Left renal cortex interstitium (tissue), 4 donors: ENCODE results near the gene RPS6KA2. TPM values are rescaled to one million over a fixed set of nuclear protein-coding genes. Genes with fewer than 3 reads are reported as not detected.

Experiments used
- DNase-seq, 4 donors: peaks; one replicate each; pipeline ENCODE4 v3.0.0-alpha.2; 2013; ENCODE audit warnings: low read depth in 4 of 4, low spot score in 2 of 4, missing footprints in 1 of 4
- polyA plus RNA-seq, 4 donors: library from polyadenylated mRNA; unstranded; fragments of 120-200 nt; gene quantifications; one replicate each; pipeline ENCODE4 v1.2.1, GENCODE V29; 2013; ENCODE audit not compliant: insufficient read length in 4 of 4

The RPS6KA2 gene
- polyA plus RNA-seq, 4 donors = 25.2 to 30.5 (median 29.9) TPM

DNA sequence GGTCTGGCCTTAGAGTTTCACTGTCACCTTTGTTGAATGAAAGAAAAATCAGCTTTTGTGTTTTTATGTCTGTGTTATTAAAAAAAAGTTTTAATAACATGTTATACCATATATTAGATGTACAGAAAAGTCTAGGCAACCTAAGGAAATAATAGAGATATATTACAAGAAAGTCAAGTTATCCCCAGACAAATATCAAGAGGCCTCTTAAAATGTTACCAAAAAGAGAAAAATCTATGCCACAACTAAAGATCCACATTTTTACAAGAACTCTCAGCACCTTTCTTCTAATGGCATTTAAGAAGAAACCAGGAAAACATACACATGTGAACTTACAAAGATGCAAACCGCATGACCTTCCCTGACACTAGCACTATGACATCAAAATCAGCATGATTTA is 67.4 kb downstream of the RPS6KA2 start:
- no peak for DNase-seq

DNA sequence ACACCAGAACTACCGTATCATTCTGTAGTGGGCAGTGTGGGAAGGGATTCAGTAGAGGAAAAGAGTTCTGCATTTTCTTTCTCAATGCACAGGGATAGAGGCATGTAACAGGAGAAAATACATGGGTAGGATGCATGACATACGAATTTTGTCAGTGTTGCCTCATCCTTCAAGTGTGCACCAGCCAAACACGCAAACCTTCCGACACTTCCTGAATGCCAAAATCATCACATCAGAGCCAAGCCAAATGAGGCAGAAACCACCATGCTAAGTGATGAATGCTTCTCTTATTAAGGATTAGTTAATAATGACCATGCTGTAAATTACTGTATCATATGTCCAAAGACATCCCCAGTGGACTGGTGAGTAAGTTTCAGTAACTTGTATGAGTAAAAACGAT is 67.8 kb downstream of the RPS6KA2 start:
- DNase-seq = no peak

DNA sequence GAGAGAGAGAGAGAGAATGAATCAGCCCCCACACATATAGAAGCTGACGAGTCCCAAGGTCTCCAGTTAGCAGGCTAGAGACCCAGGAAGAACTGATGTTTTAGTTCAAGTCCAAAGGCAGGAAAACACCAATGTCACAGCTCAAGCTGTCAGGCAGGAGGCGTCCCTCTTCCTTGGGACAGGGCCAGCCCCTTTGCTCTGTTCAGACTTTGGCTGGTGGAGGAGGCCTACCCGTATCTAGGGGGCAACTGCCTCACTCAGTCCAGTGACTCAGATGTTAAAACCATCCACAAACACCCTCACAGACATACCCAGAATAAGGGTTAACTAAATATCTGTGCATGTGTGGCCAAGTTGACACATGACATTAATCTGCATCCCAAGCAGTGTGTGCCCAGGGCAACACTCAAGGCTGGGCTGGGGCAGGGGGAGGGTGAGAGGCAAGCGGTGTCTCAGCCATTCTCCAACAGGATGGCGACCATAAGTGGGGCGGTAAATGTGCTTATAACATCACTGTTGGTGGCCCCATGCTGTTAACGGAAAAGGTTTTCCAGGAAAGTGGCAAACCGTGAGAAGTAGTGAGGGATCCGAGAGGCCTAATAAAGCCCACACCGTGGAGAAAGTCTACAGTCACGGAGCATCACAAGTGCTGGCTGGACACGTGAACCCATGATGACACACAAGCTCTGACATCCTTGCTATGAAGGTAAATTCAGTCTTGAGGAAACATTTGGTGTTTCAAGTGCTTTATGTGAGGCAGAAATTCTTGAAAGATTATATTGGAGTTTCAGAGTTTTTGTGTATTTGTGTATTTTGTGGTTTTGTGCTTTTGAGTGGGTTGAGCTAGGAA is 68.7 kb downstream of the RPS6KA2 start:
- DNase-seq = no peak

DNA sequence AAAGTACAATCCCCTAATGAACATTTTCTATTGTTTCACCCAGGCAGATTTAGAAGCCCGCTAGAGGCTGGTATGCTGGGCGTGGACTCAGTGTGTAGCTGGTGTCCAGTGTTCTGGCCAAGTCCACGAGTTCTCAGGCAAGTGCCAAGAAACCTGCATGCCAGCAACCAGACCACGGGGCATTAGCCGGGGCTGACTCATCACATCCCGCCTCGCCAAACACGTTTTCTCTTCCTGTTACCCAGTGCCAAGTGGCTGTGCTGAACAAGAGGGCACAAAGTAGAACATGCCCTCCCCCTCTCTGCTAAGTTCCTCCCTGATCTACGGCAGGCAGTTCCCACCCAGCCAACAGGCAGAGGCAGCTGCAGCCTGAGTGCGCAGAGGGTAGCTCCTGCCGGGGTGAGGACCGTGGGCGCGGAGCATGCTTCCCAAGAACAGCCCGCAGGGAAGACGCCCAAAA is 70.2 kb downstream of the RPS6KA2 start:
- no peak for DNase-seq

DNA sequence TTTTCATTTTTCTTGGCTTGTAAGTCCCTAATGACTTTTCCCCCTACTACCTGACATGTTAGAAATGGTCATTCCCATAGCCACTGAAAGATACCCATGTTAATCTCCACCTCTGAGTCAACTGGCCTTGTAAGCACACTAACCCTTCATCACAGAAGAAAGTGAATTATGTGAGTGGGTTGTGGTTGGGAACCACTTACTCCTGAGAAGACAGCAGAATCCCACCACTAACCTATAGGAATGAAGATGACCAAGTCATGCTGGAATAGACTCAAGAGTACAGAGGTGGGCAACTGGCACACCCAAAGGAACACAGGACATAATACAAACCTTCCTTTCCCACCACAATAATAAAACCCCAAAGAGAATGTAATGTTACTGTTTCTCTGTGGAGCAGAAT is 70.7 kb downstream of the RPS6KA2 start:
- DNase-seq = no peak

DNA sequence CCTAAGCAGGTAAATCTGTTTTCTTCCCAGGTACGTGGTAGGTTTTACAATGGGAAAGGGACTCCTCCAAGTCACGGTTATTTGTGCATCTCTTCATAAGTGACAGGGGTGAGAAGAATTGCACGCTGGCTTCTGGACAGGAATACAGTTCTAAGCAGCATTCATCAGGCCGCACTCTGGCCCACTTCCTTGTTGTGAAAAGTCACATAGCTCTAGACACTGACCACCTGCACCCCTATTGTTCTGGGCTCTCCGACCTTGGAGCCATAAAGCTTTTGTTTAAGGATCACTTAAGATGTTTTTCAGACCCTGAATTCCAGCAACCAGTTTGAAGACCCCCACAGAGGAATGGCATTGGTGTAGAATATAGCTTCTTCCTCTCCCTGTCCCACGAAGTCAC is 72.0 kb downstream of the RPS6KA2 start:
- no peak for DNase-seq

DNA sequence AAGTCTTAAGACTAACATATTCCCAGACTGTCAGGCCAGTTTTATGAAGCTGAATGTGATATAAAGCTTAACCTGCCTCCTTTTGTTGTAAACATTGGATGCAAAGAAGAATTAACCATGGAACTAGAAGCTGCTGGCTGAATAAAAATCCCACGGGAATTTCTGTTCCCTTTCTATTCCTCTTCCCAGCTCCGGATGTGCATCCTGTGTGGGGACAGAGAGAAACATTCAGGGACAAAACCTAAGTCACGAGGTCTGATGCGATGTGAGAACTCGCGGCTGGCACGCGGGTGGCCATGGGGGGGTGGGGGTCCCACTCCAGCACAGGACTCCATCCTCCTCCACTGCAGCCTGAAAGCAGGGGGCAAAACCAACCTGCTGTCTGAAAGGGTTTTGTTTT is 72.7 kb downstream of the RPS6KA2 start:
- no peak for DNase-seq

DNA sequence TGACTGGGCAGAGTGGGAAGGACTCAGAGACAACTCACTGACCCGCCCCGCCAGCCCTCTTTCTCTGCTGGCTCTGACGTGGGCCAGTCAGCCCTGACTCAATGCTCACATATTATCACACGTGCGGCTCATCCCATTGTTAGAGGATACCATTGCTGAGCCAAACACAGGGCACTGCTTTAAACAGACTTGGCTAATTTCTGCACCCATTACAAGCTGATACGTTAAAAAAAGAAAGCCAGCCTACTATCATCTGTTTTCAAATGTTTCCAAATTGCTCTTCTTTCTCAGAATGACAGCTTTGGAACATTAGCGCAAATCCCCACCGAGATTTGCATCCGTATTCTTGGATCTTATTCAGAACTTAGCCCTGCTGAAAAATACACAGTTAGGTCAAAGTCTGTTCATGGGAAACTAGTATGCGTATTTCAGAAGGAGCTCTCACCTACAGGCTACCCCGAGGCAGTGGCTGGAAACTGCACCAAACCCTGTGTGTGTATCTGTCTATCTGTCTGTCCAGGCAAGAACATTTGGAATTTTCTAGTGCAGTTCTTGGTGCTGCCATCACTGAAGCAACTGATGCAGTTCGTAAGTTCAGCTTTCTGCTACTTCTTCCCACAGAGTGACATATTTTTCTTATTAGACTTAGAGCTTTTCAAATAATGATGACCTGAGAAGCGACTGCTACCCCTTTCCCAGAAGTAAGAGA is 73.3 kb downstream of the RPS6KA2 start:
- no peak for DNase-seq

DNA sequence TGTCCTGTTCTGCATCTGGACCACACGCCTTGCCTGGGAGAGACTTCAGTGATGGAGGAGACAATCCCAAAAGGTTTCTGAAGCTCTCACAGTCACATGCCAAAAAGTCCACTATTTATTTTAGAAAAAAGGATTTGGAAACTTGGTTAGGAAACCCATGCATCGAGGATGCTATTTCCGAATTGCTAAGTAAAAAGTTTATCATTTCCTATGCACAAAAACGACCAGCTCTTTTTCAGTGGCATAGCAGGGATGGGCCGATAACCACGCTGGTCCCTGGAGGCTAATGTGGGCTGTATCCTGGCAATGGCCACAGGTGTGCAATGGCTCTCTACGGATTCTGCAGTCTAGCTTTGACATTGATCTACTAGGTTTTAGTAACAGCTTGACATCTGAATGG is 74.5 kb downstream of the RPS6KA2 start:
- no peak for DNase-seq

DNA sequence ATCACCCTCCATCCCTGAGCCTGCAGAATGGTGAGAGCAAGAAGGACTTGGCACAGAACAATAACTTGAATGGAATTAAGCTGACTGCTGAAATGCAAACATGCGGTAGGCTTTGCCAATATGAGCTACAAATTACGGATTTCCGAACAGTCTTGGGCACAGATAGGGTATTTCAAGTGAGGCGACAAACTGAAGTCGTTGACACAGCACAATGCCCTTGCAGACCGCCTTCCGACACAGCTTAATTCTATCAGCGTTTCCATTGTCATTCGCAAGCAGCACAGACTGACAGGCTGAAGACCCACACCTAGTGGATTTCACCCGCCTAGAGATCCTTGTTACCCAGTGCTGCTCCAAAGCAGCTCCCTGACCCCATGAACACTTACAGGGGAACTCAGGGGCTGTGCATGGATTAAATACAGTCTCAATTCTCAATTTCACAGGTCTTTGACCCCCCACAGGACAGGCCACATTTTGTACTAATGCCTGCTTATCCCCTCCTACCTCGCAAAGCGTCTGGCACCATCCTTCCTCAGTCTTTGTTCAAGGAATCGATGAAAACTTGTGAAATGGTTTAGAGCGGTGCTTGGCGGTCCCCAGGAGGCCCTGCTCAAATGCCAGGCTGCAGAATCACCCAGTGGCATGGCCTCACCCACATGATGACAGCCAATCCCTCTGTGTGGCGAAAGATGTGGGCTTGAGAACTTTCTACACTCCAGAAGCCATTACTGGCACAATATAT is 75.1 kb downstream of the RPS6KA2 start:
- no peak for DNase-seq

DNA sequence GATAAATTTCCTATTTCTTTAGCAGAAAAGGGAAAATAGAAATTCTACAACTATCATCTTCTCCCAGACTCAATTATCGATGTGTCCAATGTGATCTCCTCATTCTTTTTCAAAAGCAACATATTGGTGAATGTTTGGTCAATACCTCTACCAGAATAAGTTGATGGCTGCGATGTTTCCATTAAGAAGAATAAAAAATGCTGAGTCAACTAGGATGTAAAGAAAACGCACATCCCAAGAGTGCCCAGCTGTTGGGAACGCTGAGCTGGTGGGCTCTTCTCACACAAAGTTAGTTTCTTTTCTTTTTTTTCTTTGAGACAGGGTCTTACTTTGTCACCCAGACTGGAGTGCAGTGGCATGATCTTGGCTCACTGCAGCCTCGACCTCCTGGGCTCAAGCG is 80.4 kb downstream of the RPS6KA2 start:
- no peak for DNase-seq

DNA sequence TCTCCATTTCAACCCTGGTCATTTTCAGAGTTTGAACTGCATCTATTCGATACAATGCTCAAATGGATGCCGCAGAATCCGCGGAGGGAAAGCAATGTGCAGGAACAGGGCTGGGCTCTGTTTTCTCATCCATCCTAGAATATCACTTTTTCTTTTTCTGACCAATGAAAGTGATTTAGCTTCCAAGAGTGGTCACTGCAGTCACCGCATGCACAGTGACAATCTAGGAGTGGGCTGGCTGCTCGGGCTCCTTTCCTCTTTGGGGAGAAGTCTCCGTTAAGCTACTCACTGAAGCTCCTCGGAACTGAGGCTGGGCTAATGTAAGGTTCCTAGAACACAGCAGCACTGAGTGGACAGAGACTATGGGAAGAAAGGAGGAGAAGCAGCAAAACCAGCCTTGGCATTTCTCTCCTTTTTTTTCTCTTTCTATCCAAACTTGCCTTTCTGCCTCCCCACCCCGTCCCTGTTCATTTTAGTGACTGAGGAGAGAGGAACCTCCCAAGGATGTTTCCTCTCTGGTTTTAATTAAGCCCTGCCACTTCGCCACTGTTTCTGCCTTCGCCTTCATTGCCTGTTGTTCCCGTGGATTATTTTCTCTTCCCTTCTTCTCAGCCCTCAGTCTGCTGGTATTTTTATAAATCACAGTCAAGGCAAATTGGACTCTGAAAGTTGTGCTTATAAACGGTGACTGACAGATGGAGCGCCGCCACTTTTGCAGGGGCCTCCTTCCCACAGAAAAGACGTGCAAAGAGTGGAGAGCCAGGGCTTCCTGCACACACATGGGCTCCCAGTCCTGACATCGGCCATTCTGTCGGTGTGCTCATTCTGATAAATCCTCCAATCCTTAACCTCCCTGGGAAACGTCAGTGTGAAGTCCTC is 81.7 kb downstream of the RPS6KA2 start:
- DNase-seq = no peak

DNA sequence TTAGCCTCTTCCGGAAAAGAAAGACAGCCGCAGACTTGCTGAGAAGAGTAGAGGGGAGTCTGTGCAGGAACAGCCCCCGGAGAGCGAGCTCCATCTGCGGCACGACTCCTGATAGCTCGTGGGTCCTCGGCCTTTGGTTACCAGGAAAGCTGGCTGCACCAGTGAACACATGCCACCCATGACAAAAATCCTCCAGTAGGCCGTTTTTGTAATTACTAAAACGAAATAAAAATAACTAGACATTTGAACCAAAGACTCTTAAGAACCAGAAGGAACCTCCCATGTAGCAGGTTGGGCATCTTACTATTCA is 82.8 kb downstream of the RPS6KA2 start:
- no peak for DNase-seq

DNA sequence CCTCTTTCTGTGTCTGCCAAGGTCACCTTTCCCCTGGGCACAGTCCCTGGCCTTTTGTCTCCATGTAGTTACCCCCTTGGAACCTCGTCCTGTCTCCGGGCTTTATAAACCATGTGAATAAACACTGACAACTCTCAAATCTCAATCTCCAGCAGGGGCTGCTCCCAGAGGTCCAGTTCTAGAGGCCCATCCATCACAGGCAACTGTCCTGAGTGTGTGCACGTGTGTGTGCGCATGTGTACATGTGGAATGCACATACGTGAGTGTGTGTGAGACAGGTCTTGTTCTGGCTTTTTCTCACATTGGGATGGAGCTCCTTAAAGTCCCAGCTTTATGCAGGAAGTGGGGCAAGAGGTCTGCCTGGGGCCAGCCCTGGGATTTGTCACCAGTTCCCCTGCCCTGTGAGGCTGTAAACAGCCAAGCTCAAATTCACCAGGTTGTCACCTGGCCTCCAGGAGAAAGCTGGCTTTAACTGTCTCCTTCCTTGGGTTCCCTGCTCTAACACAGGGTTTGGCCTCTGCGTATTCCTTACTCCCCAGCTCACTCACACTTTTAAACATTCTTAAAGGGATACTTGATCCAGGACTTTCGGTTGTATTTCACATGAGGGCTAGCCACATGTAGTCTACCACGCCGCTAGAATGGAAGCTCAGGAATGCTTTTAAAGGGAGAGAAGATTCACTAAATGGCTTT is 83.3 kb downstream of the RPS6KA2 start:
- DNase-seq = no peak

DNA sequence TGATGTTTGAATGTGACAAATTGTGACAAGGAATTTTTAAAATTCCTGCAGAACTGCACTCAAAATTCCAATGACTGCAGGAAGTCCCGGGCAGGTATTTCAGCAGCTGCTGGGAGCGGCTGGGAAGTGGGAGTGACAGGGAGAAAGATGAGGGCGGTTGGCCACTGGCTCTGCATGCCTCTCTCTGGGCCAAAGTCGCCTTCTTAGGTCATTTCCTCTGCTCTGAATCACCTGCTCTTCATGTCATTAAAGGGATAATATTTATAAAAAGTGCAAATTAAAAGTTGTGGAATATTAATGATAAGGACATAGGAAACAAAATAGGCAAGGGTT is 84.5 kb downstream of the RPS6KA2 start:
- DNase-seq = no peak

DNA sequence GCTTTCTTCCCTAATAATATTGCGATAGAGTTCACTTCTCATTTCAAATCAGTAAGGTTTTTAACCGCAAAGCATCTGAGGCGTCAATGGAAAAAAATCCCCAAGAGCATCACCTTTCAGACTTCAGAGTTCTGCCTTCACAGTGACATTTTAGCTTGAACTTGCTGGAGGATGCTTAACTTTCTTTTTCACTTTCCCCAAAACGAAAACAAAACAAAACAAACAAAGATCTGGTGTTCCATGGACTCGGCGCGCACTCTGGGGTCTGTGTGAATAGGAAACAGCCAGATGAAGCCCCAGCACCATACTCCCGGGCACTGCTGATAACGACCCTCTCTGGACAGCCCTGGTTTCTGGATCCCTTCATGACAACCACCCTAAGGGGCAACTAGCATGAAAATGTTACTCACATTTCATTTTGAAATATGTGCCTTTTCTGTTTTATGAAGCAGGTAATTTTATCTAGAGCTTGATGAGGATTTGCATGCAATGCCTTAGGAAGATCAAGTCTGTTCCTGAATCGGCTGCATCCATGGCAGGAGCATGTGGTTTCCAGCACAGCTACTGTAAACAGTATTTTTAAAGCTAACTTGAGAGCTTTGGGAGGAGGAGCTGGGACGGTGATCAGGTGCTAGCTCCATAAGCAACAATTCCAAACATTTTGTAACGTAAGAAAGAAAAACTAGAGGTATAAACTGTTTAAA is 85.0 kb downstream of the RPS6KA2 start:
- DNase-seq = no peak

DNA sequence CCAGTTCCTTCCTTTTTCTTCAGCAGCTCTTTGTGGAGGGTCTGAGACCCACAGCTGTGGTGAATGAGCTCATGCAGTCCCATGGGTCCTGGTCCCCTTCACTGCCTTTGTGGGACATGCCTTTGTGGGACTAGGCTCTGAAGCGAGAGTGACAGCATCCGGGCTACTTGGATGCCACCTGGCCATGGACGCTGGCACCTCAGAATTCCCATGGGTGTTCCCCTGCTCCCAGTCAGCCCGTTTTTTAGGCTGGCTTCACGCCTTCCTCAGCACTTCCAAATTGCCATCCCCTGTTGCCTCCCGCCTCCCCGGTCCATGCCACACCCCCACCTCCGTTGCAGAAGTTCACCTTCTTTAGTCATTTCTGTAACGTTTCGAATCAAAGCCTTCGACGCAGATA is 85.7 kb downstream of the RPS6KA2 start:
- DNase-seq = no peak

DNA sequence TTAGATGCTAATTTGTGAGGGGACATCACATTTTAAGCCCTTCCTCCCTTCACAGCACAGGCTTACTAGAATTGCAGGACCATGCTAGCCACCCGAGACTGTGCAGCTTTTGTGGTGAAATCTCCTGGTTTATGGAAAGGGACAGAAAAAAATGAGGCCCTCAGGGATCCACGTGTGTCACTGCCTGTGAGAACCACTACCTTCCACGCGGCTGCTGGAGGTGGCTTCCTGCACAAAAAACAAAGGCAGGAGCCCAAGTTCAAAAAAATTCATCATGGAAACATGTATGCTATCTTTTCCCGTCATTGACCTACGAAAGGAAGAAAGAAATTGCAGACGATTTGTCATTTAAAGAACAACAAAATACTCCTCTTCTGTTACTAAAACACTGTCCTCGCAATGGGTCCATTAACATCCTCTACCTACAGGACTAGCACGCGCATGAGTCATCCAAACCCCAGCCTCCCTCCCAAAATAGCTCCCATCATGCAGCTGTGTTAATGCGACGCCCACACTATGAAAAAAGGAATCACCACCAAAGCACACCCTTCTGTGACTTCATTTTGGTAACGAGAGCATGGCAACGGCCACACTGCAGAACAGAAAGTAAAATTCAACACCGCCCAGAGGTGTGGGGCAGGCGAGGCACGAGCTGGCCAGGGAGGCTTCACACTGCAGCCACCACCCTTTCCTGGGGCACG is 86.3 kb downstream of the RPS6KA2 start:
- DNase-seq = no peak

DNA sequence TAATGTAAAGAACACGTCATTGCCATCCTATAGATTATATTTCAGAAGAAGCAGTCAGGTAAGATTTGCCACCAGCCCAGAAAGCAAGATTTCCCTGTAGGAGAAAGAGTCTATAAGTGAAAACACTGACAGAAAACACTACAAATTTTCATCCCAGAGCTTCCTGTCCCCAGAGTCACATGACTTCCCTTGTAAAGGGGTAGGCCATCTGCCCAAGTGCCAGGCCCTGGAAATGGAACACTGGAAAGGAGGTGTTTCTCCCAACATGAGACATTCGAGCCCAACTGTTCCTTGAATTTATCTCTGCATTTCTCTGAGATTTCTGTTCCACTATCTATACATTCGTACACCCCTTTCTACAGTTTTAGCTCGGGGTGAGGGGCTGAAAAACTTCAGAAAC is 87.5 kb downstream of the RPS6KA2 start:
- DNase-seq = no peak
